ENCODE data around the gene OXA1L. TPM values are rescaled to one million over a fixed set of nuclear protein-coding genes. Genes with fewer than 3 reads are reported as not detected.
"Not testable (repeated sequence)": the region's sequence is repeated elsewhere in the genome, so short reads cannot be mapped to it uniquely, and the experiment has no call there.

The OXA1L gene
- polyA plus RNA-seq, 3 donors, result 61.2 to 264 (median 86.9) TPM

GRCh38 chr14:22752422-22752821, 14.1 kb upstream of the OXA1L start:
- H3K4me2 ChIP-seq (replicated peaks; ENCODE audit: extremely low read depth, low read length, poor library complexity, severe bottlenecking), result no peak overlapping the region
- intact Hi-C loops (cut with micrococcal nuclease), result no loop called here
- Mint-ChIP-seq H3K9me3 (no peaks in the 10 kb centered on the region), H3K27me3 (ENCODE audit: low read depth in 3 of 3) (peaks cover 0 to 4% (median 0%) of the 10 kb centered on the region in 3 donors), H3K4me3 (no peak overlapping the region), H3K4me1 (peaks cover 28% of the 10 kb centered on the region), H3K36me3 (peaks cover 0 to 2% of the 10 kb centered on the region in 2 donors), H3K27ac (no peak overlapping the region)
- TF ChIP-seq CTCF (IDR thresholded peaks at IDR 0.05), result no peak
- no peaks in the 10 kb centered on the region for H3K9me3 ChIP-seq (replicated peaks in 1 of 2; ENCODE audit: control insufficient read depth in 1 of 2, insufficient read depth in 1 of 2, low read length in 2 of 2)
- H3K79me2 ChIP-seq (ENCODE audit: insufficient read depth, low read length), result no peaks in the 10 kb centered on the region
- 94% methylated on average over 6 of the region's 8 CpGs for WGBS (ENCODE audit: insufficient coverage)
- H4K20me1 ChIP-seq (ENCODE audit: insufficient read depth, low read length), result no peaks in the 10 kb centered on the region
- no peaks in the 10 kb centered on the region for H3K27me3 ChIP-seq (ENCODE audit: control insufficient read depth in 2 of 2, insufficient read depth in 2 of 2, low read length in 2 of 2)
- H3K4me1 ChIP-seq (ENCODE audit: control insufficient read depth in 1 of 2, insufficient read depth in 2 of 2, low read length in 2 of 2), result peaks cover 25 to 35% of the 10 kb centered on the region in 2 donors
- H3K4me3 ChIP-seq (replicated peaks in 1 of 3; ENCODE audit: low read depth in 2 of 3, low read length in 3 of 3), result no peak overlapping the region
- H2AFZ ChIP-seq (ENCODE audit: insufficient read depth, low read depth, low read length, poor library complexity, severe bottlenecking), result no peak overlapping the region
- no peak overlapping the region for H3K9ac ChIP-seq (ENCODE audit: insufficient read depth, low read length, poor library complexity, severe bottlenecking)
- H3K27ac ChIP-seq (ENCODE audit: low read depth in 1 of 2, low read length in 2 of 2), result no peak overlapping the region
- H3K36me3 ChIP-seq (replicated peaks in 1 of 2; ENCODE audit: control insufficient read depth in 1 of 2, insufficient read depth in 2 of 2, low read length in 2 of 2), result no peaks in the 10 kb centered on the region
- DNase-seq, result no peak

GRCh38 chr14:22753586-22753985, 12.9 kb upstream of the OXA1L start:
- H3K4me1 Mint-ChIP-seq, result peaks cover 17% of the 10 kb centered on the region
- no peak overlapping the region for H3K4me2 ChIP-seq (replicated peaks; ENCODE audit: extremely low read depth, low read length, poor library complexity, severe bottlenecking)
- H3K36me3 ChIP-seq (replicated peaks in 1 of 2; ENCODE audit: control insufficient read depth in 1 of 2, insufficient read depth in 2 of 2, low read length in 2 of 2), result no peaks in the 10 kb centered on the region
- H4K20me1 ChIP-seq (ENCODE audit: insufficient read depth, low read length), result no peaks in the 10 kb centered on the region
- no peak overlapping the region for H3K27ac Mint-ChIP-seq
- peak overlapping the region; percentile 52 for H2AFZ ChIP-seq (ENCODE audit: insufficient read depth, low read depth, low read length, poor library complexity, severe bottlenecking)
- H3K27me3 ChIP-seq (ENCODE audit: control insufficient read depth in 2 of 2, insufficient read depth in 2 of 2, low read length in 2 of 2), result no peaks in the 10 kb centered on the region
- no peak overlapping the region for H3K4me3 ChIP-seq (replicated peaks in 1 of 3; ENCODE audit: low read depth in 2 of 3, low read length in 3 of 3)
- peaks cover 0 to 2% of the 10 kb centered on the region in 2 donors for H3K36me3 Mint-ChIP-seq
- no peak overlapping the region for H3K4me3 Mint-ChIP-seq
- intact Hi-C loops (cut with micrococcal nuclease), result no loop called here
- H3K9me3 Mint-ChIP-seq, result no peaks in the 10 kb centered on the region
- peaks cover 14 to 24% of the 10 kb centered on the region in 2 donors for H3K4me1 ChIP-seq (ENCODE audit: control insufficient read depth in 1 of 2, insufficient read depth in 2 of 2, low read length in 2 of 2)
- 47% methylated on average over 5 of the region's 6 CpGs for WGBS (ENCODE audit: insufficient coverage)
- H3K9me3 ChIP-seq (replicated peaks in 1 of 2; ENCODE audit: control insufficient read depth in 1 of 2, insufficient read depth in 1 of 2, low read length in 2 of 2), result no peaks in the 10 kb centered on the region
- peaks cover 0 to 4% (median 0%) of the 10 kb centered on the region in 3 donors for H3K27me3 Mint-ChIP-seq (ENCODE audit: low read depth in 3 of 3)
- H3K27ac ChIP-seq (ENCODE audit: low read depth in 1 of 2, low read length in 2 of 2), result no peak overlapping the region
- DNase-seq, result peak in 1 of 3 donors; percentile 27
- H3K9ac ChIP-seq (ENCODE audit: insufficient read depth, low read length, poor library complexity, severe bottlenecking), result no peak overlapping the region
- no peak for TF ChIP-seq CTCF (IDR thresholded peaks at IDR 0.05)
- H3K79me2 ChIP-seq (ENCODE audit: insufficient read depth, low read length), result no peaks in the 10 kb centered on the region

GRCh38 chr14:22757972-22758650, 8.4 kb upstream of the OXA1L start:
- H4K20me1 ChIP-seq (ENCODE audit: insufficient read depth, low read length); H3K9me3 ChIP-seq (replicated peaks in 1 of 2; ENCODE audit: control insufficient read depth in 1 of 2, insufficient read depth in 1 of 2, low read length in 2 of 2); H3K4me2 ChIP-seq (replicated peaks; ENCODE audit: extremely low read depth, low read length, poor library complexity, severe bottlenecking); intact Hi-C loops (cut with micrococcal nuclease); DNase-seq; H3K4me1 ChIP-seq (ENCODE audit: control insufficient read depth in 1 of 2, insufficient read depth in 2 of 2, low read length in 2 of 2); H3K9ac ChIP-seq (ENCODE audit: insufficient read depth, low read length, poor library complexity, severe bottlenecking); H3K4me1 Mint-ChIP-seq; H3K27ac Mint-ChIP-seq; H3K27ac ChIP-seq (ENCODE audit: low read depth in 1 of 2, low read length in 2 of 2); H3K27me3 ChIP-seq (ENCODE audit: control insufficient read depth in 2 of 2, insufficient read depth in 2 of 2, low read length in 2 of 2); H3K36me3 ChIP-seq (replicated peaks in 1 of 2; ENCODE audit: control insufficient read depth in 1 of 2, insufficient read depth in 2 of 2, low read length in 2 of 2); H2AFZ ChIP-seq (ENCODE audit: insufficient read depth, low read depth, low read length, poor library complexity, severe bottlenecking); H3K4me3 ChIP-seq (replicated peaks in 1 of 3; ENCODE audit: low read depth in 2 of 3, low read length in 3 of 3); H3K79me2 ChIP-seq (ENCODE audit: insufficient read depth, low read length); H3K4me3 Mint-ChIP-seq; H3K27me3 Mint-ChIP-seq (ENCODE audit: low read depth in 3 of 3): not testable (repeated sequence)
- H3K9me3 Mint-ChIP-seq, result peaks cover 9 to 18% (median 16%) of the 10 kb centered on the region in 7 donors
- H3K36me3 Mint-ChIP-seq, result peaks cover 6 to 15% of the 10 kb centered on the region in 2 donors
- no CpG with 5 or more reads among the region's 10 CpGs for WGBS (ENCODE audit: insufficient coverage)
